H1 (cell line): Measurements from ENCODE around the gene COL25A1. TPM values are rescaled to one million over a fixed set of nuclear protein-coding genes. Genes with fewer than 3 reads are reported as not detected.

Source experiments
- CHD1 ChIP-seq: IDR thresholded peaks from 2 replicates; pipeline ENCODE4 v1.6.1; 2012; ENCODE audit warnings: low read depth, low read length, improper control_type of control experiment
- CHD2 ChIP-seq: IDR thresholded peaks from 2 replicates; pipeline ENCODE4 v1.6.1; 2012; ENCODE audit warnings: low read length, improper control_type of control experiment
- EZH2 ChIP-seq: fragments of 200-600 bp; sonication (generic); IDR thresholded peaks from 2 replicates; pipeline ENCODE4 v1.7.1; 2012; ENCODE audit warnings: low read depth, mild to moderate bottlenecking, moderate library complexity, low read length, inconsistent platforms; ENCODE audit not compliant: severe bottlenecking
- JUN ChIP-seq: IDR thresholded peaks from 2 replicates; pipeline ENCODE4 v1.6.1; 2011; ENCODE audit warnings: low read depth, mild to moderate bottlenecking, improper control_type of control experiment, low read length
- KDM1A ChIP-seq: fragments of 200-600, 300-600 bp; sonication (generic); IDR thresholded peaks from 2 replicates; pipeline ENCODE4 v1.7.1; 2016; ENCODE audit warnings: mild to moderate bottlenecking, low read length, borderline replicate concordance
- PHF8 ChIP-seq: fragments of 200-600 bp; sonication (generic); conservative IDR thresholded peaks from 2 replicates; pipeline ENCODE4 v1.7.1; 2012; ENCODE audit warnings: low read depth, mild to moderate bottlenecking, inconsistent platforms, low read length, moderate library complexity
- TAF1 ChIP-seq: IDR thresholded peaks from 2 replicates; pipeline ENCODE4 v1.6.1; 2011; ENCODE audit warnings: mild to moderate bottlenecking, low read depth, low read length
- TBP ChIP-seq: IDR thresholded peaks from 2 replicates; pipeline ENCODE4 v1.6.1; 2011; ENCODE audit warnings: low read depth, low read length, improper control_type of control experiment
- TEAD4 ChIP-seq: IDR thresholded peaks from 2 replicates; pipeline ENCODE4 v1.6.1; 2012; ENCODE audit warnings: low read depth, low read length, inconsistent platforms, mixed read lengths
- polyA plus RNA-seq, 7 experiments: library from polyadenylated mRNA; depleted of rRNA in 3 of 7; stranded (reverse) in 5 of 7; unstranded in 2 of 7; fragments of >200 nt in 5 of 7; fragments of 200-250 nt in 2 of 7; gene quantifications; 1 replicate in 5 of 7; 2 replicates in 1 of 7; 4 replicates in 1 of 7; pipeline versions ENCODE4 v1.2.1 to v1.2.3, GENCODE V29; 2011 to 2013; ENCODE audit warnings: missing spikeins in 2 of 7, mixed read lengths in 2 of 7
- total RNA-seq: library from RNA; stranded (reverse); fragmentation: NEBNext Ultra II Directional; extraction: Animal tissue kit (Norgen Biotek cat#: 25700); gene quantifications from 2 replicates; pipeline ENCODE4 v1.2.1, GENCODE V29; 2021
- TF ChIP-seq, protein P1 (sequence below): fragments of 300-600 bp; sonication (generic); IDR thresholded peaks from 2 replicates; pipeline ENCODE4 v1.7.1; 2012; ENCODE audit warnings: low read length, moderate library complexity, mild to moderate bottlenecking, inconsistent platforms; ENCODE audit not compliant: insufficient replicate concordance
- TF ChIP-seq, protein P2 (sequence below): IDR thresholded peaks from 2 replicates; pipeline ENCODE4 v1.6.1; 2012; ENCODE audit warnings: inconsistent platforms

Gene COL25A1
- total and polyA plus RNA-seq, 2 of the 8 experiments (the other 6 are each of a cell fraction or from before 2014, with no cell fraction given), result 1.1 to 8.3 TPM

GRCh38 chr4:108762559-108763225, 539.8 kb downstream of the COL25A1 start, which contains the start of gene ETNPPL (continued):
- TF ChIP-seq, protein P1, sequence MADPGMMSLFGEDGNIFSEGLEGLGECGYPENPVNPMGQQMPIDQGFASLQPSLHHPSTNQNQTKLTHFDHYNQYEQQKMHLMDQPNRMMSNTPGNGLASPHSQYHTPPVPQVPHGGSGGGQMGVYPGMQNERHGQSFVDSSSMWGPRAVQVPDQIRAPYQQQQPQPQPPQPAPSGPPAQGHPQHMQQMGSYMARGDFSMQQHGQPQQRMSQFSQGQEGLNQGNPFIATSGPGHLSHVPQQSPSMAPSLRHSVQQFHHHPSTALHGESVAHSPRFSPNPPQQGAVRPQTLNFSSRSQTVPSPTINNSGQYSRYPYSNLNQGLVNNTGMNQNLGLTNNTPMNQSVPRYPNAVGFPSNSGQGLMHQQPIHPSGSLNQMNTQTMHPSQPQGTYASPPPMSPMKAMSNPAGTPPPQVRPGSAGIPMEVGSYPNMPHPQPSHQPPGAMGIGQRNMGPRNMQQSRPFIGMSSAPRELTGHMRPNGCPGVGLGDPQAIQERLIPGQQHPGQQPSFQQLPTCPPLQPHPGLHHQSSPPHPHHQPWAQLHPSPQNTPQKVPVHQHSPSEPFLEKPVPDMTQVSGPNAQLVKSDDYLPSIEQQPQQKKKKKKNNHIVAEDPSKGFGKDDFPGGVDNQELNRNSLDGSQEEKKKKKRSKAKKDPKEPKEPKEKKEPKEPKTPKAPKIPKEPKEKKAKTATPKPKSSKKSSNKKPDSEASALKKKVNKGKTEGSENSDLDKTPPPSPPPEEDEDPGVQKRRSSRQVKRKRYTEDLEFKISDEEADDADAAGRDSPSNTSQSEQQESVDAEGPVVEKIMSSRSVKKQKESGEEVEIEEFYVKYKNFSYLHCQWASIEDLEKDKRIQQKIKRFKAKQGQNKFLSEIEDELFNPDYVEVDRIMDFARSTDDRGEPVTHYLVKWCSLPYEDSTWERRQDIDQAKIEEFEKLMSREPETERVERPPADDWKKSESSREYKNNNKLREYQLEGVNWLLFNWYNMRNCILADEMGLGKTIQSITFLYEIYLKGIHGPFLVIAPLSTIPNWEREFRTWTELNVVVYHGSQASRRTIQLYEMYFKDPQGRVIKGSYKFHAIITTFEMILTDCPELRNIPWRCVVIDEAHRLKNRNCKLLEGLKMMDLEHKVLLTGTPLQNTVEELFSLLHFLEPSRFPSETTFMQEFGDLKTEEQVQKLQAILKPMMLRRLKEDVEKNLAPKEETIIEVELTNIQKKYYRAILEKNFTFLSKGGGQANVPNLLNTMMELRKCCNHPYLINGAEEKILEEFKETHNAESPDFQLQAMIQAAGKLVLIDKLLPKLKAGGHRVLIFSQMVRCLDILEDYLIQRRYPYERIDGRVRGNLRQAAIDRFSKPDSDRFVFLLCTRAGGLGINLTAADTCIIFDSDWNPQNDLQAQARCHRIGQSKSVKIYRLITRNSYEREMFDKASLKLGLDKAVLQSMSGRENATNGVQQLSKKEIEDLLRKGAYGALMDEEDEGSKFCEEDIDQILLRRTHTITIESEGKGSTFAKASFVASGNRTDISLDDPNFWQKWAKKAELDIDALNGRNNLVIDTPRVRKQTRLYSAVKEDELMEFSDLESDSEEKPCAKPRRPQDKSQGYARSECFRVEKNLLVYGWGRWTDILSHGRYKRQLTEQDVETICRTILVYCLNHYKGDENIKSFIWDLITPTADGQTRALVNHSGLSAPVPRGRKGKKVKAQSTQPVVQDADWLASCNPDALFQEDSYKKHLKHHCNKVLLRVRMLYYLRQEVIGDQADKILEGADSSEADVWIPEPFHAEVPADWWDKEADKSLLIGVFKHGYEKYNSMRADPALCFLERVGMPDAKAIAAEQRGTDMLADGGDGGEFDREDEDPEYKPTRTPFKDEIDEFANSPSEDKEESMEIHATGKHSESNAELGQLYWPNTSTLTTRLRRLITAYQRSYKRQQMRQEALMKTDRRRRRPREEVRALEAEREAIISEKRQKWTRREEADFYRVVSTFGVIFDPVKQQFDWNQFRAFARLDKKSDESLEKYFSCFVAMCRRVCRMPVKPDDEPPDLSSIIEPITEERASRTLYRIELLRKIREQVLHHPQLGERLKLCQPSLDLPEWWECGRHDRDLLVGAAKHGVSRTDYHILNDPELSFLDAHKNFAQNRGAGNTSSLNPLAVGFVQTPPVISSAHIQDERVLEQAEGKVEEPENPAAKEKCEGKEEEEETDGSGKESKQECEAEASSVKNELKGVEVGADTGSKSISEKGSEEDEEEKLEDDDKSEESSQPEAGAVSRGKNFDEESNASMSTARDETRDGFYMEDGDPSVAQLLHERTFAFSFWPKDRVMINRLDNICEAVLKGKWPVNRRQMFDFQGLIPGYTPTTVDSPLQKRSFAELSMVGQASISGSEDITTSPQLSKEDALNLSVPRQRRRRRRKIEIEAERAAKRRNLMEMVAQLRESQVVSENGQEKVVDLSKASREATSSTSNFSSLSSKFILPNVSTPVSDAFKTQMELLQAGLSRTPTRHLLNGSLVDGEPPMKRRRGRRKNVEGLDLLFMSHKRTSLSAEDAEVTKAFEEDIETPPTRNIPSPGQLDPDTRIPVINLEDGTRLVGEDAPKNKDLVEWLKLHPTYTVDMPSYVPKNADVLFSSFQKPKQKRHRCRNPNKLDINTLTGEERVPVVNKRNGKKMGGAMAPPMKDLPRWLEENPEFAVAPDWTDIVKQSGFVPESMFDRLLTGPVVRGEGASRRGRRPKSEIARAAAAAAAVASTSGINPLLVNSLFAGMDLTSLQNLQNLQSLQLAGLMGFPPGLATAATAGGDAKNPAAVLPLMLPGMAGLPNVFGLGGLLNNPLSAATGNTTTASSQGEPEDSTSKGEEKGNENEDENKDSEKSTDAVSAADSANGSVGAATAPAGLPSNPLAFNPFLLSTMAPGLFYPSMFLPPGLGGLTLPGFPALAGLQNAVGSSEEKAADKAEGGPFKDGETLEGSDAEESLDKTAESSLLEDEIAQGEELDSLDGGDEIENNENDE, result no peak
- peak; percentile 39 for TF ChIP-seq PHF8
- TF ChIP-seq TBP, result peak; percentile 8; the same call in 1 of the 2 replicates
- TF ChIP-seq CHD1, result no peak
- TF ChIP-seq TEAD4, result no peak
- TF ChIP-seq JUN, result no peak
- peak; percentile 19; the same call in 1 of the 2 replicates for TF ChIP-seq TAF1
- TF ChIP-seq, protein P2, sequence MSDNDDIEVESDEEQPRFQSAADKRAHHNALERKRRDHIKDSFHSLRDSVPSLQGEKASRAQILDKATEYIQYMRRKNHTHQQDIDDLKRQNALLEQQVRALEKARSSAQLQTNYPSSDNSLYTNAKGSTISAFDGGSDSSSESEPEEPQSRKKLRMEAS, result peak; percentile 77
- no peak for TF ChIP-seq CHD2
- no peak; the same call in 1 of the 2 replicates for TF ChIP-seq KDM1A
- peak; percentile 47 for TF ChIP-seq EZH2
